Motor neuron (in vitro differentiated cells): ENCODE measurements around the gene REELD1. TPM values are rescaled to one million over a fixed set of nuclear protein-coding genes. Genes with fewer than 3 reads are reported as not detected.

Experiments used
- ATAC-seq, 8 experiments: fragments of 200-7000 bp; cut with Tn5 transposase; replicated peaks in 6 of 8; 2 replicates each; pipeline ENCODE4 v1.8.0; 2021; ENCODE audit warnings: mild to moderate bottlenecking in 8 of 8, moderate library complexity in 8 of 8
- H3K27ac ChIP-seq, 2 donors: fragments of 250-450 bp; sonication (Bioruptor Pico); 2 replicates each; pipeline ENCODE4 v1.9.0; 2021; ENCODE audit warnings: antibody characterized with exemption in 2 of 2, mild to moderate bottlenecking in 2 of 2, moderate library complexity in 1 of 2
- H3K4me1 ChIP-seq, 2 donors: fragments of 250-450 bp; sonication (Bioruptor Pico); replicated peaks in 1 of 2; 2 replicates each; pipeline ENCODE4 v1.6.1; 2021; ENCODE audit warnings: antibody characterized with exemption in 2 of 2, mild to moderate bottlenecking in 2 of 2, moderate library complexity in 1 of 2
- H3K4me3 ChIP-seq, 5 donors: fragments of 250-450 bp; sonication (Bioruptor Pico); 2 replicates each; pipeline ENCODE4 v1.9.0; 2021; ENCODE audit warnings: antibody characterized with exemption in 5 of 5, mild to moderate bottlenecking in 5 of 5, moderate library complexity in 4 of 5
- WGBS, 10 experiments: fragments of 450-650 bp; shearing (Covaris generic); methylation state at CpG; one replicate each; pipeline ENCODE4 v1.0.0; 2022; 5-methylcytosine and 5-hydroxymethylcytosine counted together
- in situ Hi-C, 9 experiments: fragments of 400-800 bp; cut with MboI; loops; one replicate each; pipeline ENCODE4 v1.15.0; 2021; ENCODE audit warnings: low sequenced_read_pairs in 9 of 9, low pct_unique_long_range_greater_than_20kb in 2 of 9; ENCODE audit not compliant: unreplicated experiment in 9 of 9
- total RNA-seq, 8 experiments: library from RNA; unstranded; fragments of 300-600 nt; gene quantifications; 2 replicates each; pipeline versions ENCODE4 v1.2.3 to v1.2.4, GENCODE V29; 2022

Gene REELD1
- under 1 TPM in 2 of 8 experiments, not detected in 6; 0.13 to 0.43 TPM for total RNA-seq

DNA sequence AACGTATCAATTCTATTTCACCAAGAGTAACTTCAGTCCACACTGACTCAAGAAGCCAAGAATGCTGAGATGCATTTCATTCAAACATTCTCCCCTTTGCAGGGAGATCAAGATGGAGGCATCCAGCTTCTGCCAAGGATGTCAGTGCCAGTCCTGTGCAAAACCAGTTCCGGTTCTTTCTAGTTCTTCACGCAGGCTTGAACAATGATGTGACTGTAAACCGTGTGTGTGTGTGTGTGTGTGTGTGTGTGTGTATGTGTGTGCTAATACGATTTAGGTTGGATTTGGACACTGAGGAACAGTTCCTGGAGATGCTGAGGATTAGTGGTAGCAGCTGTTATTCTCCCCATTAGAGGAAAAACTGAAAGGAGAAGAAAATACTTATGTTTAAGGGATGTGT, at the start of gene REELD1:
REELD1 (plus strand) TSS at position 301 of the 400 bp plus-strand sequence. CDS start 2,415 bp downstream, outside the sequence.
- ATAC-seq = no peak
- H3K27ac ChIP-seq = no peak within 1 kb of the TSS
- in situ Hi-C loops = no loop called here
- WGBS, 10 experiments = 0 to 100% (median 55%) methylated on average over 1 to 5 of the region's 5 CpGs; no CpG with 5 or more reads in 3 of the 10 experiments
- H3K4me1 ChIP-seq = no peaks in the 10 kb centered on the region
- H3K4me3 ChIP-seq = no peak within 1 kb of the TSS

DNA sequence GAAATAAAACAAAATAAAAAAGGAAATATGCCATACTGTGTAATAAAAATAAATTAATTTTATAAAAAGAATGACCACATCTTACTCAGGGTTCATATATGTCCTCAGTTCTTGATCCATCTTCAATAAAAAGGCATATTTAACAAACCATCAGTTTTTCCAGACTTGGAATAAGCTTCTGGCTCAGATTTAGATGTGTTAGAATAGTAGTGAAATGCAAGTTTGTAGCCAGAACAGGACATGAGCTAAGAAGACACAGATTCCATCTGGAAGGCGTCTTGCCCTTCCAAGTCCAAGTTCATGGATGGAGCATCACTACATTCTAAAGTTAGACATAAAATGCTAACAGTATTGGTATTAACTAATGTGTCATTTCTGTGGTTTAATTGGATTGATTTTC, 49.1 kb upstream of the REELD1 start:
- Histone ChIP-seq H3K27ac (no peak overlapping the region), H3K4me3 (no peak overlapping the region), H3K4me1 (peaks cover 0 to 2% of the 10 kb centered on the region in 2 donors)
- no peak for ATAC-seq
- in situ Hi-C loops = no loop called here
- 0 to 90% (median 75%) methylated on average over 1 of the region's 1 CpG; no CpG with 5 or more reads in 2 of the 10 experiments for WGBS, 10 experiments

DNA sequence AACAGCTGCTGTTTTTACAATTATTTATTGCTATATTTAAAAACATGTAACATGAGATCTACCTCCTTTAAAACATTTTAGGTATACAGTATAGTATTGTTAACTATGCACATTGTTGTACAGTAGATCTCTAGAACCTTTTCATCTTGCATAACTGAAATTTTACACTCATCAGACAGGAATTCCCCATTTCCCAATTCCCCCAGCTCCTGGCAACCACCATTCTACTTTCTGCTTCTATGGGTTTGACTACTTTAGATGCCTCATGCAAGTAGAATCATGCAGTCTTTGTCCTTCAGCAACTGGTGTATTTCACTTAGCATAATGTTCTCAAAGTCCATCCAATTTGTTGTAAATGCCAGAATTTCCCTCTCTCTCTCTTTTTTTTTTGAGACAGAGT, 48.5 kb upstream of the REELD1 start:
- Histone ChIP-seq H3K4me3 (no peak overlapping the region), H3K4me1 (no peaks in the 10 kb centered on the region), H3K27ac (no peak overlapping the region)
- ATAC-seq = peak in 2 of 8 experiments; percentile 56 to 59
- in situ Hi-C loops = no loop called here

DNA sequence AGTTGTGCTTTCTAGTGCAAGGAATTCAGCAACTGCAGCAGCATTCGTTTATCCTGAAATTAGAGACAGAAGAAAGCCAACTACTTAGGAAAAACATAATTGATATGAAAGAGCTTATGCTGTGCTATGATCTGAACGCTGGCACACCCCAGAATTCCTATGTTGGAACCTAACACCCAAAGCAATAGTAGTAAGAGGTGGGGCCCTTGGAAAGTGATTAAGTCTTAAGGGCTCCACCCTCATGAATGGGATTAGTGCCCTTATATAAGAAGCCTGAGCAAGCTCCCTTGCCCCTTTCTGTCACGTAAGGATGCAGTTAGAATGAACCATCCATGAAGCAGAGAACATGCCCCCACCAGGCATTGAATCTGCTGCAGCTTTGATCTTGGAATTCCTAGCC, 44.2 kb upstream of the REELD1 start:
- Histone ChIP-seq H3K27ac (no peak overlapping the region), H3K4me3 (no peak overlapping the region), H3K4me1 (no peaks in the 10 kb centered on the region)
- WGBS, 10 experiments = 0 to 100% (median 62%) methylated on average over 1 to 2 of the region's 3 CpGs; no CpG with 5 or more reads in 2 of the 10 experiments
- in situ Hi-C loops = no loop called here
- peak in 3 of 8 experiments; percentile 74 to 89 (median 83) for ATAC-seq

DNA sequence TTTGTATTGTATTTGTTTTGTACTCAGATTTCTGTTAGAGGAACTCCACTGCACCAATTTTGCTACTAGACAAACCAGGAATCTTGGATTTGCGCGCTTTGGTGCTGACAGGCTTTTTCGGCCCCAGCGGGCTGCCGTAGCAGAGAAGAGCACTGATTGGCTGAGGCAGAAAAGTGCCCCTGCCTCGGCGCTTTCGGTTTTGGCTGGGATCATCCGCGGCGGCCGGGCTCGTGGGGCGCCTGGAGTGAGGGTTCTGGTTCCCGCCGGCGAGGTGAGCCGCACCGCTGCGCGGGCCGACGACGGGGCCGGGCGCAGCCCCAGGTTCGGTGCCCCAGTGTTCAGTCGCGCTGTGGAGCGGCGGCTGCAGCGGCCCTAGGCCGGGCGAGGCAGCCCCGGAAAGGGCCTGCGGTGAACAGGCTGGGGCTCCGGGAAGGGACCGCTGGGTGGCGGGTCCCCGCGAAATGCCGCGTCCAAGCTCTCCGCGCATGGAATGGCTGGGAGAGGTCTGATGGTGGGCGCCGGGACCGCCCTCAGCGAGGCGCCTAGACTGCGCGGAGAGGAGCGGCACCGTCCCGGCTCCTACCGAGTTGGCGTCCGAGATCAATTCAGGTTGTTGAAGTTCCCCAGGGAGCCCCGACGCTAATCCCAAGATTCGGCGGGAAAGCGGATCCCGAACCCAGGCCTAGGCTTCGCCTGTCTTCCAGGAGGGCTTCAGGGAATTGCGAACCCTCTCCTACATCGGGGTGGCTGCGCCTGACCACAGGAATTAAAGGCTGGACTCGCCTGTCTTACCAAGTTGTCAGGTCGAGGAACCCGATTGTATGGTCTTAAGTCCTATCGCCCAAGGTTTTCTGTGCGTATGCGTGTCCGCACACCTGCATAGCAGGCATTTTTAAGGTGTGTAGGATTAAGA, 38.5 kb upstream of the REELD1 start, which contains the start of gene LSM6:
LSM6 (plus strand) TSS at position 178 of the 913 bp plus-strand sequence. CDS start 7,204 bp downstream, outside the sequence.
- in situ Hi-C loops = no loop called here
- WGBS, 10 experiments = 0 to 2% (median 0%) methylated on average over 1 to 19 of the region's 75 CpGs; no CpG with 5 or more reads in 1 of the 10 experiments
- Histone ChIP-seq H3K4me1 (peaks cover 13 to 24% of the 10 kb centered on the region in 2 donors), H3K27ac (peak within 1 kb of the TSS; percentile 75 to 89), H3K4me3 (peak within 1 kb of the TSS; percentile 70 to 98 (median 82))
- ATAC-seq = peak; percentile 92 to 94 (median 93)

DNA sequence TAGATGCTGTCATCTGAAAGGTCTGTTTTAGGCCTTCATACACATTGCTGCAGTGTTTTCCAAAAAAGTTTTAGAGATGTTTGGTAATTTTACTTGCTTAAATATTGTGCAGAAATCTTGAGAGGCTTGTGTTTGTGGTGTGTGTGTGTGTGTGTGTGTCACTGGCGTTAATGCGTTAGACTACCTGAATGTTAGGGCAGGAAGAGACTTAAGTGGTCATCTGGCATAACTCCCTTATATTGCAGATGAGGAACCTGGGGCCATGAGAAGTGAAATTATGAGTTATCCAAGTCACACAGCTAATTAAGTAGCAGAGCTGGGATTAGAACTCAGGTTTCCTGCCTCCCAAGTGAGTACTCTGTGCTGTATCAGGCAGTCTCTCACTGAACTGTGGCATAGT, 37.4 kb upstream of the REELD1 start:
- Histone ChIP-seq H3K4me1 (peaks cover 13 to 24% of the 10 kb centered on the region in 2 donors), H3K4me3 (peak overlapping the region in 4 of 5 donors; percentile 70 to 98 (median 80)), H3K27ac (no peak overlapping the region)
- in situ Hi-C loops = no loop called here
- no peak for ATAC-seq
- WGBS, 10 experiments = 69 to 92% (median 80%) methylated on average over 1 to 2 of the region's 2 CpGs; no CpG with 5 or more reads in 3 of the 10 experiments

DNA sequence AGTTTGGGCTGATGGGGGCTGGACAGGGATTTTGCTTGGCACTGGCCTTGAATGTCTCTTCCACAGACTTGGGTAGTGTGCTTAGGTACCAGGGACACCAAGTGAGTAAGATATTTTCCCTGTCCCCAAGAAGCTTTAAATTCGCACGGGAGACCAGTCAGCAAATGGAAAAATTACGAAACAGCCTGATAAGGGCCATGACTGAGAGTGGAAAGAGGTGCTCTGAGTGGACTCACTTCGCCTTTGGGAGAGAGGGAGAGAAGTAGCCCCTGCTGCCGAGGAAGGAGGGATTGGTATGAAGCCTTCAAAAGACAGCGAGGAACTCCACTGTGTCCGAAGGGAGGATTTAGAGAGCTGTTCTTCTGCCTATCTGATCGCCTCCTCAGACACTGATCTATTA, 36.2 kb upstream of the REELD1 start:
- in situ Hi-C loops = no loop called here
- Histone ChIP-seq H3K27ac (no peak overlapping the region), H3K4me3 (no peak overlapping the region), H3K4me1 (peaks cover 13 to 24% of the 10 kb centered on the region in 2 donors)
- WGBS, 10 experiments = 60 to 100% (median 87%) methylated on average over 1 to 7 of the region's 8 CpGs; no CpG with 5 or more reads in 1 of the 10 experiments
- ATAC-seq = no peak

DNA sequence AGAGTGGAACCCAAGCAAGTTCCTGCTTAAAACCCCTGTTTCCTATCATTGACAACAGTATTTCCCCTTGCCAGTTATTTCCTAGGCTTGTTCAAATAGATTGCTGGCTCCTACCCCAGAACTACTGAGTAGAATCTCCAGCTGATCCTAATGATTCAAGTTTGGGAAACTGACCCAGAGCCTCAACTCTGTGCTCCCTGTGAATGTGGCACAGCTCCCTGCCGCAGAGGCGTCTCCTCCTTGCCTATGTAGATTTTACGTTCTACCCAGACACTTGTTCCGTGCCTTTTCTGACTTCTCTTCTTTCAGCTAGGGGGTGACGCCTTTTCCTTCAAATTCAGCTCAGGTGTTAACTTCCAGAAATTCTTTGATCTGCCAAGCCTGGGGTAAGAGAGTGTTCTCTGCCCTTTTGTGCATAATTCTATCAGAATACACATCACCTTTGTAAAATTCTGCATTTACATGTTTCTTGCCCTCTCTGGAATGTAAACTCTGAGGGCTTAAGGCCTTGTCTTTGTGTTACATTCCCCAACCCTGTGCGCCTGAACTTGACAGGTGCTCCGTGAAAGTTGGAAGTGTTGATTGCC, 34.5 kb upstream of the REELD1 start:
- no peak overlapping the region for H3K4me3 ChIP-seq
- in situ Hi-C loops = no loop called here
- no peak for ATAC-seq
- H3K4me1 ChIP-seq = peaks cover 13 to 24% of the 10 kb centered on the region in 2 donors
- H3K27ac ChIP-seq = no peak overlapping the region
- WGBS, 10 experiments = 75 to 90% (median 80%) methylated on average over 2 to 7 of the region's 7 CpGs; no CpG with 5 or more reads in 1 of the 10 experiments

DNA sequence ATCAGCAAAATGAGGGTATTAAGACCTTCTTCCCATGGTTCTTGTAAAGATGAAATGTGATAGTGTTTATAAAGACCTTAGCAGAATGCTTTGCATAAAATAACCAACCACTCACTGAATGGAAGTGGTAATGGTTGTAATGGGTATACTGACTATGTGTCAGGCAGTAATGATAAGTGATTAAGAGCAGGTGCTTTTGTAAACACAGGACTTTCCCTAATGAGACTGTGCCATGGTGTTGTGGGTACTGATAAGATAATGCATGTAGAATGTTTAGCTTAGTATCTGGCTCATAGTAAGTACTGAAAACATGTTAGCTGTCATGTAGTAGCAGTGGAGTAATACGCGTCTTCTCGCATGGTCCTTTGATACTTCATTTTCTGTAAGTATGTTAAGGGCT, 31.9 kb upstream of the REELD1 start:
- WGBS, 10 experiments = 95 to 100% (median 100%) methylated on average over 2 to 3 of the region's 3 CpGs; no CpG with 5 or more reads in 4 of the 10 experiments
- Histone ChIP-seq H3K4me3 (no peak overlapping the region), H3K27ac (no peak overlapping the region), H3K4me1 (peaks cover 21 to 27% of the 10 kb centered on the region in 2 donors)
- in situ Hi-C loops = no loop called here
- no peak for ATAC-seq

DNA sequence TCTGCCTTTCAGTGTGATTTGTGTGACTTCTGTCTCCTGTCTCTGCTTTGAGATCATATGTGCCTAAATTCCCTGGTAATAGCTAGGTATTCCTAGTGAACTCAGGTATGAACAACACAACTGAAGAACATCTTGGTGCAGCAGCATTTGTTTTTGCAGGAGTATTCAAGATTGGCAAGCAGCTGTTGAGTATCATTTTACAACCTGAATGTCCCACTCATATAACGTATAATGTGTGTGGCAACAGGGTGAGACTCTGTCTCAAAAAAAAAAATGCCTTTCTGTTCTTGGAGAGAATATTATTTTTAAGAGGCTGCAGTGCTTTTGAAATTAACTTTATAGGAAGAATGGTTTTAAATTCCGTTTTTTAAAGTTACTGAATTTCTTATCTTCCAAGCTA, 31.1 kb upstream of the REELD1 start:
- Histone ChIP-seq H3K27ac (no peak overlapping the region), H3K4me3 (no peak overlapping the region), H3K4me1 (peaks cover 21 to 22% of the 10 kb centered on the region in 2 donors)
- ATAC-seq = no peak
- WGBS, 10 experiments = 70 to 100% (median 92%) methylated on average over 1 to 2 of the region's 2 CpGs; no CpG with 5 or more reads in 1 of the 10 experiments
- in situ Hi-C loops = no loop called here

DNA sequence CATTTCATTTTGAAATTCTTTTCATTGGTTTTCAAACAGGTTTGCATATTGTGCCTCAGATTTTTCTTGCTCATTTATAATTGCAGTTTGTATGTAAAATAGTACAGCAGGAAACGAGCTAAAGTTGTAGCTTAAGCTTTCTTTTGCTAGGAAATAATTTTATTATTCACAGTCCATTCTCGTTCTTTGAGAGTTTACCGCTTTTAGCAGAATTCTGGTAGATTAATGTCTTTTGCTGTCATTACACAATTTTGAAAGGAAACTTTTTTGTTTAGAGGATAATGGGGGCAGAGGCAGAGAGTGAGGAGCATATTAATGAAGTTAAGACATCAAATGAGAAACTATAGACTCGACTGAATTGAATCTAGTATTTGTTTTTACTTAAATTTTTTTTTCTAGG, 28.3 kb upstream of the REELD1 start:
- WGBS, 10 experiments = 33 to 75% (median 66%) methylated on average over 3 to 4 of the region's 4 CpGs
- H3K4me3 ChIP-seq = no peak overlapping the region
- in situ Hi-C loops = no loop called here
- peaks cover 19 to 28% of the 10 kb centered on the region in 2 donors for H3K4me1 ChIP-seq
- no peak overlapping the region for H3K27ac ChIP-seq
- ATAC-seq = peak in 1 of 8 experiments; percentile 27

DNA sequence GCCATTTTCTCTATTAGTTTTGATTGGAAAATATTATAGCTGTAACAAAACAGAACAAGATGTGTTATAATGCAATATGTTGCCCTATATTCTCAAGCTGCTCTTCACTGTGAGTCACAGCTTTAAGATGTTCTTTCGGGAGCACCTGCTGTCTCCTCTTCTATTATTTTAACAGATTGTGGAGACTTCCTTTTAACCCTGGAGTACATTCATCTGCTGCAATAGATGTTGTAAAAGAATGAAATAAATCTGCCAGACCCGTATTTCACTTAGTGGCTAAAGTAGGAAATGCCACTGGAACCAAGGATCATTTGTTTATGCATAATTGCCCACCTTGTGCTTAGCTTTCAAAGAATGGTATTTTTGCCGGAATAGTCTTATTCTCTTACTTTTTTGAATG, 27.7 kb upstream of the REELD1 start:
- H3K4me3 ChIP-seq = no peak overlapping the region
- H3K27ac ChIP-seq = no peak overlapping the region
- H3K4me1 ChIP-seq = peaks cover 24 to 34% of the 10 kb centered on the region in 2 donors
- in situ Hi-C loops = no loop called here
- 13 to 100% (median 65%) methylated on average over 1 to 3 of the region's 3 CpGs; no CpG with 5 or more reads in 3 of the 10 experiments for WGBS, 10 experiments
- ATAC-seq = peak in 3 of 8 experiments; percentile 21 to 36 (median 25)

DNA sequence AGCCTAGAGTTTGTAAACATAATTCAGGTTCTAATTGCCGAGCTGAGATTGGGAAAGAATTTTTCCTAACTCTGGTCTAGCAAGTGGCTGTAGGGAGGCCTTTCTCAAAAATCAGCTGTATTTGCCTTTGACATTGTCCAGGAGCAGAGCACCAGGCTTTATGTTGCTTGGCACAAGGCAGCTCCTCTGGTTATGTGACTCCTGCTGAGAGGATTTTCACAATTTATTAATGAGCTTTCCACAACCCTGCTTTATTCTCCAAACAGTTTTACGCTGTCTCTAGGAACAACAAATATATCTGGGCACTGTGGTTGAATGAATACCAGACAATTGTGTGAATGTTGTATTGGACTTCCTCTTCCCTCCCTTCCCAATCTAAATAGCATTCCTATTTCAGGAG, 23.9 kb upstream of the REELD1 start:
- Histone ChIP-seq H3K4me3 (no peak overlapping the region), H3K27ac (peak overlapping the region in 1 of 2 donors; percentile 38), H3K4me1 (peaks cover 35 to 44% of the 10 kb centered on the region in 2 donors)
- 60 to 100% (median 72%) methylated on average over 1 to 2 of the region's 2 CpGs; no CpG with 5 or more reads in 2 of the 10 experiments for WGBS, 10 experiments
- in situ Hi-C loops = no loop called here
- peak in 5 of 8 experiments; percentile 63 to 84 (median 77) for ATAC-seq
